Measurements from ENCODE around the gene RBBP6. TPM values are rescaled to one million over a fixed set of nuclear protein-coding genes. Genes with fewer than 3 reads are reported as not detected.

The RBBP6 gene
- total and polyA plus RNA-seq, 9 of the 15 experiments (the other 6 are each of a cell fraction or from before 2014, with no cell fraction given): 19.2 to 76.6 (median 42.7) TPM

DNA sequence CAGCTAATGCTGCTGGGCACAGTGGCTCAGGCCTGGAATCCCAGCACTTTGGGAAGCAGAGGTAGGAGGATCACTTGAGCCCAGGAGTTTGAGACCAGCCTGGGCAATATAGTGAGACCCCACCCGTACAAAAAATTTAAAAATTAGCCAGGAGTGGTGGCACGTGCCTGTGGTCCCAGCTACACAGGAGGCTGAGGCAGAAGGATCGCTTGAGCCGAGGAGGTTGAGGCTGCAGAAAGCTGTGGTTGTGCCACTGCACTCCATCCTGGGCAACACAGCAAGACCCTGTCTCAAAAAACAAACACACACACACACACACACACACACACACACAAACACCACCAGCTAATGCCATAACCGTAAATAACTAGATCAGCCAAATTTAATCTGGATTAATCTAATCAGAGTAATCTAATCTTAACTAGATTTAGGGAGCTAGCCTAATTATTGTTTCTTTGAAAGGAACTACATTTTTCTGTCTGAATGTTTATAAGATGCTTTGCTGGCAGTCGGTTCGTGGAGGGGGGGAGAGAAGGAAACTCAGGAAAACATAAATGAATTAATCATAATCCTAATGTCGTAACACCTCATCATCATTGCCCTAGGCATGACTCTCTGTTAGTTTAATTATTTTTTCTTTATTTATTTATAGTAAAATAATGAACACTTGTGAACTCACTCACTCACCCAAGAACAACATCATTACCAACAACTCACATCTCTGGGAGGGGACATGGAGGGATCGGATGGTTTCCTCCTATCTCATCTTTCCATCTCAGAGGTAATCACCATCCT lies 12.5 kb upstream of the RBBP6 start:
- ATAC-seq (no peak), FAIRE-seq (no peak), DNase-seq (ENCODE audit: extremely low read depth in 1 of 4, low spot score in 3 of 4) (no peak)
- TF ChIP-seq, protein P1, sequence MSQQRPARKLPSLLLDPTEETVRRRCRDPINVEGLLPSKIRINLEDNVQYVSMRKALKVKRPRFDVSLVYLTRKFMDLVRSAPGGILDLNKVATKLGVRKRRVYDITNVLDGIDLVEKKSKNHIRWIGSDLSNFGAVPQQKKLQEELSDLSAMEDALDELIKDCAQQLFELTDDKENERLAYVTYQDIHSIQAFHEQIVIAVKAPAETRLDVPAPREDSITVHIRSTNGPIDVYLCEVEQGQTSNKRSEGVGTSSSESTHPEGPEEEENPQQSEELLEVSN (IDR thresholded peaks at IDR 0.05; ENCODE audit: borderline replicate concordance in 1 of 2, extremely low read depth in 1 of 2, insufficient read depth in 1 of 2, insufficient read length in 1 of 2, low read depth in 1 of 2, low read length in 1 of 2, poor library complexity in 1 of 2, severe bottlenecking in 1 of 2): no peak
- TF ChIP-seq KHSRP (IDR thresholded peaks at IDR 0.05): no peak
- TF ChIP-seq RBM39 (optimal IDR thresholded peaks at IDR 0.05; ENCODE audit: low read depth, low read length): no peak
- no peak for TF ChIP-seq ZNF212 (CRISPR knock-in tag; IDR thresholded peaks at IDR 0.05)
- TF ChIP-seq ZFP36 (IDR thresholded peaks at IDR 0.05; ENCODE audit: low read depth, low read length, partially characterized antibody): no peak
- no peak for TF ChIP-seq ZNF165 (CRISPR knock-in tag; IDR thresholded peaks at IDR 0.05; ENCODE audit: borderline replicate concordance)
- no peak for TF ChIP-seq KLF16 (IDR thresholded peaks at IDR 0.05)
- TF ChIP-seq BCL6 (CRISPR knock-in tag; IDR thresholded peaks at IDR 0.05): no peak
- TF ChIP-seq, protein P2, sequence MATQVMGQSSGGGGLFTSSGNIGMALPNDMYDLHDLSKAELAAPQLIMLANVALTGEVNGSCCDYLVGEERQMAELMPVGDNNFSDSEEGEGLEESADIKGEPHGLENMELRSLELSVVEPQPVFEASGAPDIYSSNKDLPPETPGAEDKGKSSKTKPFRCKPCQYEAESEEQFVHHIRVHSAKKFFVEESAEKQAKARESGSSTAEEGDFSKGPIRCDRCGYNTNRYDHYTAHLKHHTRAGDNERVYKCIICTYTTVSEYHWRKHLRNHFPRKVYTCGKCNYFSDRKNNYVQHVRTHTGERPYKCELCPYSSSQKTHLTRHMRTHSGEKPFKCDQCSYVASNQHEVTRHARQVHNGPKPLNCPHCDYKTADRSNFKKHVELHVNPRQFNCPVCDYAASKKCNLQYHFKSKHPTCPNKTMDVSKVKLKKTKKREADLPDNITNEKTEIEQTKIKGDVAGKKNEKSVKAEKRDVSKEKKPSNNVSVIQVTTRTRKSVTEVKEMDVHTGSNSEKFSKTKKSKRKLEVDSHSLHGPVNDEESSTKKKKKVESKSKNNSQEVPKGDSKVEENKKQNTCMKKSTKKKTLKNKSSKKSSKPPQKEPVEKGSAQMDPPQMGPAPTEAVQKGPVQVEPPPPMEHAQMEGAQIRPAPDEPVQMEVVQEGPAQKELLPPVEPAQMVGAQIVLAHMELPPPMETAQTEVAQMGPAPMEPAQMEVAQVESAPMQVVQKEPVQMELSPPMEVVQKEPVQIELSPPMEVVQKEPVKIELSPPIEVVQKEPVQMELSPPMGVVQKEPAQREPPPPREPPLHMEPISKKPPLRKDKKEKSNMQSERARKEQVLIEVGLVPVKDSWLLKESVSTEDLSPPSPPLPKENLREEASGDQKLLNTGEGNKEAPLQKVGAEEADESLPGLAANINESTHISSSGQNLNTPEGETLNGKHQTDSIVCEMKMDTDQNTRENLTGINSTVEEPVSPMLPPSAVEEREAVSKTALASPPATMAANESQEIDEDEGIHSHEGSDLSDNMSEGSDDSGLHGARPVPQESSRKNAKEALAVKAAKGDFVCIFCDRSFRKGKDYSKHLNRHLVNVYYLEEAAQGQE (IDR thresholded peaks at IDR 0.05; ENCODE audit: borderline replicate concordance): no peak
- TF ChIP-seq, protein P2 (CRISPR knock-in tag; IDR thresholded peaks at IDR 0.05; ENCODE audit: low read depth): no peak
- peak; percentile 38 for TF ChIP-seq RBM25 (IDR thresholded peaks at IDR 0.05; ENCODE audit: low read depth, low read length, severe bottlenecking)
- TF ChIP-seq ZNF121 (CRISPR knock-in tag; conservative IDR thresholded peaks at IDR 0.05): peak; percentile 67
- H3K9me3 ChIP-seq (replicated peaks; ENCODE audit: control insufficient read depth, insufficient read depth, low read depth, low read length): no peaks in the 10 kb centered on the region
- H3K79me2 ChIP-seq (ENCODE audit: control insufficient read depth, insufficient read depth, low read length): no peaks in the 10 kb centered on the region
- no peak overlapping the region for H3K4me2 ChIP-seq (ENCODE audit: insufficient read depth, low read length)
- H3K4me3 ChIP-seq: no peak overlapping the region
- 12% methylated on average over 9 of the region's 9 CpGs for WGBS (ENCODE audit: insufficient coverage, low coverage, missing lambda C conversion rate)
- POLR2A ChIA-PET: interaction anchor here (0.6 to 1.1 kb wide), 2 partner anchors 10 to 16 kb away, joined by 3 to 5 read pairs; no protein-coding TSS in a partner anchor
- H3K4me1 ChIP-seq (replicated peaks in 1 of 2; ENCODE audit: control insufficient read depth in 2 of 2, insufficient read depth in 2 of 2, low read length in 2 of 2): 0 out of 5 replicates have a peak, but pooled peaks cover 0 to 3% of the 10 kb centered on the region in 2 experiments
- H3K27ac ChIP-seq (ENCODE audit: extremely low read depth, low read depth, low read length): no peak overlapping the region
- H3K9me1 ChIP-seq (ENCODE audit: control insufficient read depth, insufficient read depth, low read length): no peaks in the 10 kb centered on the region
- BruUV-seq (replicated peaks): no TSS peak
- intact Hi-C loops (cut with micrococcal nuclease): no loop called here
- CTCF ChIA-PET (ENCODE audit: low intra/inter-chr PET ratio): no interaction called here
- no peaks in the 10 kb centered on the region for H4K20me1 ChIP-seq (replicated peaks; ENCODE audit: control insufficient read depth, insufficient read depth, low read length)
- H3K9ac ChIP-seq (ENCODE audit: insufficient read depth in 1 of 2, low read depth in 2 of 2, low read length in 2 of 2): no peak overlapping the region
- H3K27me3 ChIP-seq (ENCODE audit: control insufficient read depth in 2 of 2, insufficient read depth in 2 of 2, low read length in 2 of 2): peaks cover 15 to 19% of the 10 kb centered on the region in 2 experiments; a peak in 4 of 5 replicates
- no peaks in the 10 kb centered on the region for H3K36me3 ChIP-seq (ENCODE audit: control insufficient read depth, insufficient read depth, low read length)
- in situ Hi-C loops (cut with MboI): no loop called here
- H2AFZ ChIP-seq (ENCODE audit: low read depth, low read length): no peak overlapping the region
